ENCODE results near the gene CFB. TPM values are rescaled to one million over a fixed set of nuclear protein-coding genes. Genes with fewer than 3 reads are reported as not detected.

CFB gene
- total and polyA plus RNA-seq, 2 of the 13 experiments (the other 11 are each of a cell fraction or from before 2014, with no cell fraction given), result 171 to 513 TPM

DNA sequence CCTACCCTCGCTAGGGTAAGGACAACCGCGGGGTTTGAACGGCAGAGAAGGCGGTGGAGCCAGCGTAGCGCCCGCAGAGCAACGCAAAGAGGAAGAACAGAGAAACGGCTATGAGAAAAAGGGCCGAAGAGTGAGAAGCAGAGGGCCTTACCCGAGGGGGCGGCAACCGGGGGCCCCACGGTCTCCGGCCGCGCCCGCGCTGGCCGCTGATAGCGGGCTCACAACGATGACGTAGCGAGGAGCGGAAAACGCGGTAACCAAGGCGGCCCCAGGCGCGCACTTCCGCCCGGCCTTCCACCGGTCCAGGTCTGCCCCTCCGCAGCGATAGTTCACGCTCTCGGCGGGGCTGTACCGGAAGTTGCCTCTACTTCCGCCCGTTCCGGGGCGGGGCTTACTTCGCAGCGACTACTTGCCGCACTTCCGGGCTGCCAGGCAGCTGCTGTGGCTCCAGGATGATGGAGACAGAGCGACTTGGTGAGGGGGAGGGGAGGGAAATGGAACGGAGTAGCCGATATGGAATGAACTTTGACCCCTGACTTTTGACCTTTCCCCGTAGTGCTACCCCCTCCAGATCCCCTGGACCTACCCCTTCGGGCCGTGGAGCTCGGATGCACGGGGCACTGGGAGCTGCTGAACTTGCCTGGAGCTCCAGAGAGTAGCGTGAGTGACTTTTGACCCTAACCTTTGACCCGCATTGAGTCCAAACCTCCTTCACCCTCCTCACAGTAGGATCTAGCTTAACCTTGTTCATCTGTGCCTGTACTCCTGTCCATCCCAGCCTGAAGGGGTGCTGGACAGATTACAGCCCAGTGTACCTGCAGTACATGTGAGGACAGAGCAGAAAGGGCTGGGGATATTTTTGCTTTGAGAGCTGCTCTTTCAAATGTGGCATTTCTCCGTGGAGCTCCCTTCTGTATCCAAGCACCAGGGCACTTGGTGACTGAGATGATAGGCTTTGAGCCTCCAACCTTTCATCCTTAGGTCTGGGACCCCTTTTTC lies 13.1 kb downstream of the CFB start, which contains the start of the genes NELFE and SKIC2 (continued):
- TF ChIP-seq, protein P1, sequence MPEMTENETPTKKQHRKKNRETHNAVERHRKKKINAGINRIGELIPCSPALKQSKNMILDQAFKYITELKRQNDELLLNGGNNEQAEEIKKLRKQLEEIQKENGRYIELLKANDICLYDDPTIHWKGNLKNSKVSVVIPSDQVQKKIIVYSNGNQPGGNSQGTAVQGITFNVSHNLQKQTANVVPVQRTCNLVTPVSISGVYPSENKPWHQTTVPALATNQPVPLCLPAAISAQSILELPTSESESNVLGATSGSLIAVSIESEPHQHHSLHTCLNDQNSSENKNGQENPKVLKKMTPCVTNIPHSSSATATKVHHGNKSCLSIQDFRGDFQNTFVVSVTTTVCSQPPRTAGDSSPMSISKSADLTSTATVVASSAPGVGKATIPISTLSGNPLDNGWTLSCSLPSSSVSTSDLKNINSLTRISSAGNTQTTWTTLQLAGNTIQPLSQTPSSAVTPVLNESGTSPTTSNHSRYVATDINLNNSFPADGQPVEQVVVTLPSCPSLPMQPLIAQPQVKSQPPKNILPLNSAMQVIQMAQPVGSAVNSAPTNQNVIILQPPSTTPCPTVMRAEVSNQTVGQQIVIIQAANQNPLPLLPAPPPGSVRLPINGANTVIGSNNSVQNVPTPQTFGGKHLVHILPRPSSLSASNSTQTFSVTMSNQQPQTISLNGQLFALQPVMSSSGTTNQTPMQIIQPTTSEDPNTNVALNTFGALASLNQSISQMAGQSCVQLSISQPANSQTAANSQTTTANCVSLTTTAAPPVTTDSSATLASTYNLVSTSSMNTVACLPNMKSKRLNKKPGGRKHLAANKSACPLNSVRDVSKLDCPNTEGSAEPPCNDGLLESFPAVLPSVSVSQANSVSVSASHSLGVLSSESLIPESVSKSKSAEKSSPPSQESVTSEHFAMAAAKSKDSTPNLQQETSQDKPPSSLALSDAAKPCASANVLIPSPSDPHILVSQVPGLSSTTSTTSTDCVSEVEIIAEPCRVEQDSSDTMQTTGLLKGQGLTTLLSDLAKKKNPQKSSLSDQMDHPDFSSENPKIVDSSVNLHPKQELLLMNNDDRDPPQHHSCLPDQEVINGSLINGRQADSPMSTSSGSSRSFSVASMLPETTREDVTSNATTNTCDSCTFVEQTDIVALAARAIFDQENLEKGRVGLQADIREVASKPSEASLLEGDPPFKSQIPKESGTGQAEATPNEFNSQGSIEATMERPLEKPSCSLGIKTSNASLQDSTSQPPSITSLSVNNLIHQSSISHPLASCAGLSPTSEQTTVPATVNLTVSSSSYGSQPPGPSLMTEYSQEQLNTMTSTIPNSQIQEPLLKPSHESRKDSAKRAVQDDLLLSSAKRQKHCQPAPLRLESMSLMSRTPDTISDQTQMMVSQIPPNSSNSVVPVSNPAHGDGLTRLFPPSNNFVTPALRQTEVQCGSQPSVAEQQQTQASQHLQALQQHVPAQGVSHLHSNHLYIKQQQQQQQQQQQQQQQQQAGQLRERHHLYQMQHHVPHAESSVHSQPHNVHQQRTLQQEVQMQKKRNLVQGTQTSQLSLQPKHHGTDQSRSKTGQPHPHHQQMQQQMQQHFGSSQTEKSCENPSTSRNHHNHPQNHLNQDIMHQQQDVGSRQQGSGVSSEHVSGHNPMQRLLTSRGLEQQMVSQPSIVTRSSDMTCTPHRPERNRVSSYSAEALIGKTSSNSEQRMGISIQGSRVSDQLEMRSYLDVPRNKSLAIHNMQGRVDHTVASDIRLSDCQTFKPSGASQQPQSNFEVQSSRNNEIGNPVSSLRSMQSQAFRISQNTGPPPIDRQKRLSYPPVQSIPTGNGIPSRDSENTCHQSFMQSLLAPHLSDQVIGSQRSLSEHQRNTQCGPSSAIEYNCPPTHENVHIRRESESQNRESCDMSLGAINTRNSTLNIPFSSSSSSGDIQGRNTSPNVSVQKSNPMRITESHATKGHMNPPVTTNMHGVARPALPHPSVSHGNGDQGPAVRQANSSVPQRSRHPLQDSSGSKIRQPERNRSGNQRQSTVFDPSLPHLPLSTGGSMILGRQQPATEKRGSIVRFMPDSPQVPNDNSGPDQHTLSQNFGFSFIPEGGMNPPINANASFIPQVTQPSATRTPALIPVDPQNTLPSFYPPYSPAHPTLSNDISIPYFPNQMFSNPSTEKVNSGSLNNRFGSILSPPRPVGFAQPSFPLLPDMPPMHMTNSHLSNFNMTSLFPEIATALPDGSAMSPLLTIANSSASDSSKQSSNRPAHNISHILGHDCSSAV (CRISPR knock-in tag; IDR thresholded peaks at IDR 0.05; ENCODE audit: borderline replicate concordance), result 0 out of 2 replicates have a peak, but pooled peaks have one; percentile 32
- peak; percentile 89 for TF ChIP-seq XRCC5 (optimal IDR thresholded peaks at IDR 0.05; ENCODE audit: low read length)
- TF ChIP-seq SALL1 (CRISPR knock-in tag; IDR thresholded peaks at IDR 0.05), result no peak; the same call in none of the 2 replicates
- peak; percentile 78 for TF ChIP-seq ZNF143 (CRISPR knock-in tag; IDR thresholded peaks at IDR 0.05)
- TF ChIP-seq ZNF431 (CRISPR knock-in tag; IDR thresholded peaks at IDR 0.05; ENCODE audit: borderline replicate concordance, low read depth), result peak; percentile 61; the same call in 1 of the 2 replicates
- TF ChIP-seq, protein P2, sequence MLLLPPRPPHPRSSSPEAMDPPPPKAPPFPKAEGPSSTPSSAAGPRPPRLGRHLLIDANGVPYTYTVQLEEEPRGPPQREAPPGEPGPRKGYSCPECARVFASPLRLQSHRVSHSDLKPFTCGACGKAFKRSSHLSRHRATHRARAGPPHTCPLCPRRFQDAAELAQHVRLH (CRISPR knock-in tag; IDR thresholded peaks at IDR 0.05; ENCODE audit: borderline replicate concordance, low read depth), result 0 out of 2 replicates have a peak, but pooled peaks have one; percentile 84
- no peak for TF ChIP-seq GTF3A (CRISPR knock-in tag; conservative IDR thresholded peaks at IDR 0.05)
- no peak for TF ChIP-seq ZNF101 (CRISPR knock-in tag; IDR thresholded peaks at IDR 0.05; ENCODE audit: borderline replicate concordance, low read depth)
- peak; percentile 79; the same call in 1 of the 2 replicates for TF ChIP-seq MEF2D (CRISPR knock-in tag; IDR thresholded peaks at IDR 0.05)
- TF ChIP-seq, protein P3, sequence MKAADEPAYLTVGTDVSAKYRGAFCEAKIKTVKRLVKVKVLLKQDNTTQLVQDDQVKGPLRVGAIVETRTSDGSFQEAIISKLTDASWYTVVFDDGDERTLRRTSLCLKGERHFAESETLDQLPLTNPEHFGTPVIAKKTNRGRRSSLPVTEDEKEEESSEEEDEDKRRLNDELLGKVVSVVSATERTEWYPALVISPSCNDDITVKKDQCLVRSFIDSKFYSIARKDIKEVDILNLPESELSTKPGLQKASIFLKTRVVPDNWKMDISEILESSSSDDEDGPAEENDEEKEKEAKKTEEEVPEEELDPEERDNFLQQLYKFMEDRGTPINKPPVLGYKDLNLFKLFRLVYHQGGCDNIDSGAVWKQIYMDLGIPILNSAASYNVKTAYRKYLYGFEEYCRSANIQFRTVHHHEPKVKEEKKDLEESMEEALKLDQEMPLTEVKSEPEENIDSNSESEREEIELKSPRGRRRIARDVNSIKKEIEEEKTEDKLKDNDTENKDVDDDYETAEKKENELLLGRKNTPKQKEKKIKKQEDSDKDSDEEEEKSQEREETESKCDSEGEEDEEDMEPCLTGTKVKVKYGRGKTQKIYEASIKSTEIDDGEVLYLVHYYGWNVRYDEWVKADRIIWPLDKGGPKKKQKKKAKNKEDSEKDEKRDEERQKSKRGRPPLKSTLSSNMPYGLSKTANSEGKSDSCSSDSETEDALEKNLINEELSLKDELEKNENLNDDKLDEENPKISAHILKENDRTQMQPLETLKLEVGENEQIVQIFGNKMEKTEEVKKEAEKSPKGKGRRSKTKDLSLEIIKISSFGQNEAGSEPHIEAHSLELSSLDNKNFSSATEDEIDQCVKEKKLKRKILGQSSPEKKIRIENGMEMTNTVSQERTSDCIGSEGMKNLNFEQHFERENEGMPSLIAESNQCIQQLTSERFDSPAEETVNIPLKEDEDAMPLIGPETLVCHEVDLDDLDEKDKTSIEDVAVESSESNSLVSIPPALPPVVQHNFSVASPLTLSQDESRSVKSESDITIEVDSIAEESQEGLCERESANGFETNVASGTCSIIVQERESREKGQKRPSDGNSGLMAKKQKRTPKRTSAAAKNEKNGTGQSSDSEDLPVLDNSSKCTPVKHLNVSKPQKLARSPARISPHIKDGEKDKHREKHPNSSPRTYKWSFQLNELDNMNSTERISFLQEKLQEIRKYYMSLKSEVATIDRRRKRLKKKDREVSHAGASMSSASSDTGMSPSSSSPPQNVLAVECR (CRISPR knock-in tag; IDR thresholded peaks at IDR 0.05; ENCODE audit: borderline replicate concordance), result peak; percentile 100
- peak; percentile 20 for TF ChIP-seq MAZ (IDR thresholded peaks at IDR 0.05; ENCODE audit: borderline replicate concordance, low read depth, low read length)
- peak; percentile 97 for TF ChIP-seq MAZ (CRISPR knock-in tag; IDR thresholded peaks at IDR 0.05; ENCODE audit: low read depth)
- no peak; the same call in 1 of the 2 replicates for TF ChIP-seq ZNF451 (CRISPR knock-in tag; IDR thresholded peaks at IDR 0.05)
- TF ChIP-seq PHF20 (CRISPR knock-in tag; IDR thresholded peaks at IDR 0.05), result peak; percentile 99
